Cardiac septum (tissue), 1 donor: Measurements from ENCODE around the gene FKBP9. TPM values are rescaled to one million over a fixed set of nuclear protein-coding genes. Genes with fewer than 3 reads are reported as not detected.
A peak's percentile ranks its signal among the peaks of the same experiment; 100 is the strongest.
"Not testable (repeated sequence)": the region's sequence is repeated elsewhere in the genome, so short reads cannot be mapped to it uniquely, and the experiment has no call there.

Experiments
- DNase-seq: peaks from one replicate; pipeline ENCODE4 v3.0.0-alpha.2; 2020; ENCODE audit warnings: low spot score
- intact Hi-C: fragments of 100-400 bp; cut with DNase I; formaldehyde crosslinking; loops from one replicate; pipeline ENCODE4 v1.14.0; 2022
- long read RNA-seq: library from polyadenylated mRNA; unstranded; transcript quantifications from one replicate; pipeline ENCODE4 v2.0.0, GENCODE V29; 2021
- total RNA-seq: library from RNA; stranded (reverse); fragmentation: NEBNext Ultra II Directional; extraction: Animal tissue kit (Norgen Biotek cat#: 25700); gene quantifications from one replicate; pipeline ENCODE4 v1.2.1, GENCODE V29; 2021
- donor health status: DM: no; HTN: no; CAD: no.

Gene FKBP9
- total RNA-seq, result 137 TPM
- long read RNA-seq, transcript FKBP9-201 (10 exons, 3,462 nt), result major isoform, 177 of 216 reads
- long read RNA-seq, partial matches to known transcripts, result 18 of 216 reads
- long read RNA-seq, other reads (novel, unspliced or antisense), result 18 of 216 reads

- DNase-seq, result peak; percentile 94
- intact Hi-C loops, result loop anchor here (1.0 to 5.0 kb wide), 5 partner anchors 15 to 150 kb away; partner anchors contain the start of genes KBTBD2, NT5C3A and RP9
These were observed at the start of gene FKBP9 for GRCh38 chr7:32957326-32958045. Gene FKBP9 (plus strand): TSS chr7:32957440. CDS start chr7:32957574, 134 bp downstream.

DNA sequence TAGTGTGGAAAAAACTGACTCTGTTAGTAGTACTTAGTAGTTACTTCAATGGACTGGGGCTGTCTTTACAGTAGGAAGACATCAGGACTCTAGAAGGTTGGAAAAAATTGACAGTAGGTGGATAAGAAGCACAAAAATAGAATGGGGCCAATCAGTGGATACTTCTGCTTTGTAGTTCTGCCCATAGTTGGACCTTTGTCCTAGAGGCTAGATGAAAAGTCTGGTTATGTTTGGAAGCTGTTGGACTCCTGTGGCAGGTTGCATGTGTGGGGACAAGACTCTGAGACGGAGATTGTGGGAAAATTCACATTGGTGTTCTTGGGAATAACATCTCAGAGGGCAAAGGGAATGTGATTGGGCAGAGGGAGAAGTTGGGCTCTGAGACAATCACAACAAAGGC lies 47.0 kb upstream of the FKBP9 start:
- no peak for DNase-seq
- intact Hi-C loops, result no loop called here

- DNase-seq, result no peak
- intact Hi-C loops, result no loop called here
These were observed 43.1 kb upstream of the FKBP9 start for GRCh38 chr7:32914184-32914583.

GRCh38 chr7:32915041-32915536 lies 42.2 kb upstream of the FKBP9 start:
- no peak for DNase-seq
- intact Hi-C loops, result no loop called here

- intact Hi-C loops, result no loop called here
- DNase-seq, result no peak
These were observed 41.2 kb upstream of the FKBP9 start for GRCh38 chr7:32916006-32916405.

GRCh38 chr7:32916994-32917393 lies 40.2 kb upstream of the FKBP9 start:
- DNase-seq, intact Hi-C loops: not testable (repeated sequence)

GRCh38 chr7:32921896-32922295 lies 35.3 kb upstream of the FKBP9 start:
- DNase-seq, result no peak
- intact Hi-C loops, result no loop called here

DNA sequence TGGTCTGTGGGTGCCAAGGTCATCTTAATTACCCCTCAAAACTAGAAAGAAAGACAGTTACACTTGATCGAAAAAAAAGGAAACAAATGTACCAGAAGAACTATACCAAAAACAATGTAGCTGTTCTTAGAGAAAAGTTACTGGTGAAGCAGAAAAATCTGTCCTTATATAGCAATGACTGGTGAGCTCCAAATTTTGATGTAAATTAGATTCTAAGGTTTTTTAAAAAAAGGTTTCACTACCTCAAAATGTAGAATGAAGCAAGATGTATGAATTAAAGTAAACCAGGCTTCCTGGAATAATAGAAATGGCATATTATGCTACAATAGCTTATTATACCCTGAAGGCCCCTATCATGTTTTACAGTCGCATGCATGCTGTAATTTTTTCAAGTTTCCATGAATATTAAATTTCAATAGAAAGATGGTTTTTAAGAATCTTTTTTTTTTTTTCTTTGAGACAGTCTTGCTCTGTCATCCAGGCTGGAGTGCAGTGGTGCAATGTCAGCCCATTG lies 28.4 kb upstream of the FKBP9 start:
- intact Hi-C loops, result no loop called here
- DNase-seq, result no peak

GRCh38 chr7:32929430-32930143 lies 27.7 kb upstream of the FKBP9 start:
- DNase-seq, result no peak
- intact Hi-C loops, result no loop called here

GRCh38 chr7:32930378-32930777 lies 26.9 kb upstream of the FKBP9 start:
- intact Hi-C loops, result no loop called here
- no peak for DNase-seq

GRCh38 chr7:32935558-32935957 lies 21.7 kb upstream of the FKBP9 start:
- intact Hi-C loops, result no loop called here
- no peak for DNase-seq

DNA sequence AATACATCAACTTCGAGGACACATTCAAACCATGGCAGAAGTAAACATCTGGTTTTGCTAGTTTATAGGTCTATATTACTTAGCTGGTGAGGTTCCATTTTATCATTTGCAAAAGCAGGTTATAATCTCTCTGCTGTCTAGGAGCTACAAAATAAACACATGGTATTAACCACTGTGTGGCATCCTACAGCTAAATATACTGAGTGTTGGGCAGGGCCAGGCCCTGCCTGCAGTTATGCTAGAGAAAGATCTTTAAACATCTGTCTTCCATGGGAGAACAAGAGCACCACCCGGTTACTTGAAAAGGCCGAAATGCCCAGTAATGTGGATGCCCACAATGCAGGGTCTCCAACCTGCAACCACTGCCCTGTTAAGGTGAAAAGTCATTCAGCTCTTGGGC lies 20.6 kb upstream of the FKBP9 start:
- DNase-seq, result no peak
- intact Hi-C loops, result no loop called here

DNA sequence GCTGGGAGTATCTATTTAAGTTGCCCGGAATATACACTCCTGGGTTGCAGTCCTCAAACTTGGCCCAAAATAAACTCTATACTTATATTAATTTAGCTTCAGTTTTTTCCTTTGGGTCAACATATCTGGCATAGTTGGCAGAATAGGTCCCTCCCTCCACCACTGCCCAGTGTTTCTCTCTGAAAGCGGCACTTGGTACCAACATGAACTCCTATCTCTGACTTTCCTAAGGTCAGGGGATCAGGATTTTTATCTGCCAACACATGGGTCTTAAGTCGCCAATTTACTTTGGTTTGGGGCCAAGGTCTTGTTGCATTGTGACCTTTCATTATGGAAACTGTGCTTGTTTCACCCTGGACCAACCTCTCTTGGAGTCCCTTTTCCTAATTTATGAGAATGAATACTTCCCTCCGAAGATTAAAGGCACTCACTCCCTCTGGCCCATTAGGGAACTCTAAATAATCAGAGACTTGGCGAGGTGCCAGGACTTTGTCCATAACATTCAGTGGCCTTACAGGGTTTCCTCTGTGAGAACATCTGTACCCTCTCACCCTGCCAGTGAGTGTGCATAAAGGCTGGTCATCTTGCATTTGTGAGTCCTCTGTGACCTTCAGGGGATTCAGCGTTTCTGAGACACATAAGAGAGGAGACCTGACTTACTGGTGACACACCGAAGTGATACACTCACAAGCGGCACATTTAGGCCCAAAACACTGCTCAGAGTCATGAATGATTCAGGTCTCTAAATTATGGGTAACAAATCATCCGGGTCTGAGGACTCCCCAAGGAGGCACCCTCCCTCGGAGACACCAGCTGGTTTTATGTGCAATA lies 19.7 kb upstream of the FKBP9 start:
- no peak for DNase-seq
- intact Hi-C loops, result no loop called here

- no peak for DNase-seq
- intact Hi-C loops, result loop anchor here (5.0 kb wide), 1 partner anchor 166 kb away; the partner anchor contains the start of gene RP9
These were observed 16.1 kb upstream of the FKBP9 start for GRCh38 chr7:32941181-32941580.

DNA sequence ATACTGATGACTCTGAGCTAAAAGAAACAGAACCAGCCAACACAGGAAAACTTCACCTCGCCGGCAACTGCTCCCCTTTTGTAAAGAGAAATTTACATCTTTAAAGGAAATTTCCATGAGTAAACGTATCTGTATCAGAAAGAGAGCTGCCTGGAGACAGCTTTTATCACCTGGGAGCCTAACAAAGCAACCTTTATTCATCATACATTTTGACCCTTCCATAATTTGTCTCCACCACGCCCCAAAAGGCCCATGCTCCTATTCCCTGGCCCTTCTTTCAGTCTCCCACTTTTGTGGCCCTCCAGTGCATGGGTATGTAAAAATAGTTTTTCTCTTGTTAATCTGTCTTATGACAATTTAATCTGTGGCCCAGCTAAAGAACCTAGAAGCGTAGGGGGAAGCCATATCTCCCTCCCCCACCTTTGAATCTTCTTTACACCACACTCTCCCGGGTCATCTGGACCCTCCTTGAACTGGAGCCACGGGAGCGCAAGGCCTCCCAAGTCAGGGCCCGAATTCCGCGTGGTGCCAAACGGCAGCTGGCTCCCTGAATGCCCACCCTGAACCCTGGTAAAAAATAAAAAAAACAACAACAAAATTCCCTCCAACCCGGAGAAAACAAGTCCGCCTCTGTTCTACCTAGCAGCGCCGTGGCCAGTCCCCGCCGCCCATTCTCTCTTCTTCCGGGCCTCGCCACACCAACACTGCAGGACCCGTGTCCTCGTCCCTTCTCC lies 15.4 kb upstream of the FKBP9 start:
- DNase-seq, result no peak
- intact Hi-C loops, result loop anchor here (1.0 to 5.0 kb wide), 4 partner anchors 15 to 165 kb away; partner anchors contain the start of genes FKBP9 and RP9

- peak; percentile 94 for DNase-seq
- intact Hi-C loops, result loop anchor here (1.0 to 5.0 kb wide), 5 partner anchors 14 to 165 kb away; partner anchors contain the start of genes FKBP9 and RP9
These were observed 14.6 kb upstream of the FKBP9 start for GRCh38 chr7:32942415-32943251.

GRCh38 chr7:32943252-32944030 lies 13.8 kb upstream of the FKBP9 start:
- DNase-seq, result no peak
- intact Hi-C loops, result loop anchor here (1.0 to 5.0 kb wide), 3 partner anchors 13 to 164 kb away; partner anchors contain the start of genes FKBP9 and RP9
